Activated CD4-positive, alpha-beta T cell treated with anti-CD3 and anti-CD28 coated beads, Interleukin-2, amount 50 U/mL, for 1 hour (primary cell): ENCODE results near the gene KANK2.
"Not testable (repeated sequence)": the region's sequence is repeated elsewhere in the genome, so short reads cannot be mapped to it uniquely, and the experiment has no call there.

Source experiments
- DNase-seq: peaks from one replicate; pipeline ENCODE4 v3.0.0-alpha.2; 2020

The KANK2 gene

DNA sequence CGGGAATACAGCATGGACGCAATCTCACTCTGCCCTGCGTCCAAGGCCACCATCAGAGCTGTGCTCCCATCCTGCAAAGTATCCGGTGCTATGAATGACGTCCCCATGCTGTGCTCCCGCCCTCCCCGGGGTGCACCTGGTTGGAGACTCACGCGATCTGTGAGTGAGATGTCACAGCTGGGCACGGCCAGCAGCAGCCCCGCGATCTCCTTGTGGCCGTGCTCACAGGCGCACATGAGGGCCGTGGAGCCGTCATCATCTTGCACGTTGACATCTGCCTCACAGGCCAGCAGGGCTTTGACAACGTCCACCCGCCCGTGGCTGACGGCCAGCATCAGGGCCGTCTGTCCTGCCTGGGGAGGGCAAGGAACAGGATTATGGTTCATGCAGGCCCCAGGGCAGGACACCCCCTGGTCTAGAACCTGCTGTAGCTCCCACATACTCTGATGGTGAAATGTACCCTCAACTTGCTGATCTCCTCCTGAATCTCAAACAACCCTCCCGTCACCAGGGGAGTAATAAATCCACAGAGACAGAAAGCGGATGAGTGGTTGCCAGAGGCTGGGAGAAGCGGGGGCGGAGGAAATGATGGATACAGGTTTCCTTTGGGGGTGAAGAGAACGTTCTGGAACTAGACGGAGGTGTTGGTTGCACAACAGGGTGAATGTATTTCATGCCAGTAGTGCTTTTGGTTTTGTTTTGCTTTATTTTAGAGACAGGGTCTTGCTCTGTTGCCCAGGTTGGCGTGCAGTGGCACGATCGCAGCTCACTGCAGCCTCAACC is 27.3 kb downstream of the KANK2 start:
- no peak for DNase-seq

DNA sequence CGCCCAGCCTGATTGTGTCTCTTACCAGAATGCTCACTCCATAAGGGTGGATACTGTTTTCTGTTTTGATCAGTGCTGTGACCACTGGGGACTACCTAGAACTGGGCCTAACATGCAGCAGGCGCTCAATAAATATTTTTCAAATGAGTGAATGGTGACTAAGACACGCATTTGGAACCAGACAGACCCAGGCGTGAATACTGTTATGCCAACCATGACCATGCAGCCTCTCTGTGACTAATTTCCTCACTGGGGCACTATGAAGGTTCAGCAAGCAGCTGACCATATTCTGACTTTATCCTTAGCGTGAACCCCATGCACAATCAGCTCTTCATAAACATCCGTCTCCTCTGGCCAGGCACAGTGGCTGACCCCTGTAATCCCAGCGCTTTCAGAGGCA is 28.8 kb downstream of the KANK2 start:
- DNase-seq = no peak

DNA sequence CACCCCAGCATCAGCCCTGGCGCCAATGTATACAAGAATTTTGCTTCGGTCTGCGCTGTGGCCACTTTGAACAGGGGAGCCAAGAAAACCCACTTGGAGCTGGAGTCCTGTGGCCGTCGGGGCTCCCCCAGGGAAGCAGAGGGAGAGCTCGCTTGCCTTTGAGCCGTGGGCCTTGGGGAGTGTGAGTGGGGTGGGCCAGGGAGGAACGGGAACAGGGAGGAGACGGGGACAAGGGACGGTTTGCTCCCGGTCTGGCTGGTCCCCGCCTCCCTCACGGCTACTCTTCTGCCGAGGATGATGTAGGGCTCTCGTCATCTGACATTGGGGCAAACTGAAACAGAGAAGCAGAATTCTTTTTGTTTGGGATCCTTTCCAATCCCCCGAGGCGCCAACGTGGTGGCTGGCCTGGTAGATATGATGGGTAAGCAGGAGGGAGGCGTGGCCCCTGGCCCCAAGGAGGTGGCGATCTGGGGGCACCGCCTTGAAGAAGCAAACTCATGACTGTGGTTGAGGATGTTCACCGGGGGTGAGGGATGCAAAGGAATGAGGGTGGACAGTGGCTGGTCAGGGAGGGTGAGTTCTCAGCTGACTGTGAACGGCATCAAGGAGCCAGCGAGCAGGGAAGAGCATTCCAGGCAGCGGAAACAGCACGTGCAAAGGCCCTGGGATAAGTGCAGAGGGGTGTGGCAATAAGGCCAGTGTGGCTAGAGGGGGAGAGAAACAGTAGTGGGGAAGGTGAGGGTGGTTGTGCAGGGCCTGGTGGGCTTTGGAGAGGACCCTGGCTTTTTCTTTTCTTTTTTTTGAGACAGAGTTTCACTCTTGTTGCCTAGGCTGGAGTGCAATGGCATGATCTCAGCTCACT is 30.8 kb downstream of the KANK2 start:
- no peak for DNase-seq

DNA sequence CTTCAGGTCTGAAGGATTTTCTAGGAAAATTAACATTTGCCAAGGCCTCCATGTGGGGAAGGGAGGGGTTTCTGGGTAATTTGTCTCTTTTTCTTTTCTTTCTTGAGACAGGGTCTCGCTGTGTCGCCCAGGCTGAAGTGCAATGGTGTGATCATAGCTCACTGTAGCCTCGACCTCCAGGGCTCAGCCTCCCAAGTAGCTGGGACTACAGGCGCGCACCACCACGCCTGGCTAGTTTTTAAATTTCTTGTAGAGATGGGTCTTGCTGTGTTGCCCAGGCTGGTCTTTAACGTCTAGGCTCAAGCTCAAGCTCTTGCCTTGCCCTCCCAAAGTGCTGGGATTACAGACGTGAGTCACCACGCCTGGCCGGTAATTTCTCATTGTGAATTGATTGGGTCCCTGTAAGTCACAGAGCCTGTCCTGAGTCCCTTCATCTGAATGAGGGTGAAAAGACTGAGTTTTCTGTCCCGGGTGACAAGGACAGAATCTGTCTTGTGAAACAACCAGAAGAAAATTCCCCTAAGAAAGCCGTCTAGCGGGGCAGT is 31.8 kb downstream of the KANK2 start:
- DNase-seq = no peak

DNA sequence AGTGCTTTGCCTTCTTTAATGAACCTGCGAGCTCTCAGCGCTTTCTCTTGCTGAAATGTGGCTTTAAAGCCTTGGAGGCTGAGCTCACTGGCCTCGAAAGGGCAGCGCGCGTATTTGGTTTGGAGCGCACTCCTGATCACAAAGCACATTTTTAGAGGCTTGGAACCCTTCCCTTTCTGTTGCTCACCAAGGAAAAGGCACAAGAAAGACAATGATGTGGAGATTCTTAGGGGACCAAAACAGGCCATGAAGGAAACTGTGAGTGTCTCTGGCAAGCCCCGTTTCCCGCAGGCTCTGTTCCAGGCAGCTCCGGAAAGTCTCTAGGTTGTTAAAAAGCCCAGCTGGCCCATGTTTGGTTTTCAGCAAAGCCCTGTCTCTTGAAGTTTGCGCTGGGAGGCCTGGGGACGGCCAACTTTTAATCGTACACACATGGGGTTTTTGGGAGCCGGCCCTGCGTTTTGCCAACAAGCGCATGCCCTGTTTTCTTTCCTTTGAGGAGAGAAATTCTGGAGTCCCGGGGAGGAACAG is 32.4 kb downstream of the KANK2 start:
- no peak for DNase-seq

DNA sequence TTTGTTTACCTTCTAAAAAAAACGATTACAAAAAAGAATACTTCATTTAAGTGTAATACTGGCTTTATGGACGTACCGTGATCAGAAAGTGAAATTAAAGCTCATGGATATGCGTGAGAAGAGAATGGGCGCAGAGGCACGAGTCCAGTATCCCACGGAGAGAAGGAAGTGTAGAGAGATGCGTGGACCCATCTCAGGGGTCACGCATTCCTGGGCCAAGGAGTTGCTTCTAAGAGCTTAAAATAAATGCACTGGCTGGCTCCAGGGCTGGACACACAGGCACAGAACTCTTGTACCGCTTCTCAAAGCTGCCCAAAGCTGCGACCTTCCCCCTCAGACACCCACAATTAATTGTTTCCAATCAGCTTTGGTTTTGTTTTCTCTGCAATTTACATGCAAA is 33.0 kb downstream of the KANK2 start:
- DNase-seq = no peak

DNA sequence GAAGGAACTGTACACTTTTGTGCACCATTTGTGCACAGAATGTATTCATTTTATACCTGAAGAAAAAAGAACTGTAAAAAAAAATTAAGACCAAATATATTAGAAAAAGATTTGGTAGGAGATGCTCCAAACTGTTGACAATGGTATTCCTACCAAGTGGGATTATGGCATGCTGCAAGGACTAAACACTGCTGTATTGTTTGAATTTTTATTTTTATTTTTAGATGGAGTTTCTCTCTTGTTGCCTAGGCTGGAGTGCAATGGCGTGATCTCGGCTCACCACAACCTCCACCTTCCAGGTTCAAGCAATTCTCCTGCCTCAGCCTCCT is 36.9 kb downstream of the KANK2 start:
- DNase-seq = not testable (repeated sequence)

DNA sequence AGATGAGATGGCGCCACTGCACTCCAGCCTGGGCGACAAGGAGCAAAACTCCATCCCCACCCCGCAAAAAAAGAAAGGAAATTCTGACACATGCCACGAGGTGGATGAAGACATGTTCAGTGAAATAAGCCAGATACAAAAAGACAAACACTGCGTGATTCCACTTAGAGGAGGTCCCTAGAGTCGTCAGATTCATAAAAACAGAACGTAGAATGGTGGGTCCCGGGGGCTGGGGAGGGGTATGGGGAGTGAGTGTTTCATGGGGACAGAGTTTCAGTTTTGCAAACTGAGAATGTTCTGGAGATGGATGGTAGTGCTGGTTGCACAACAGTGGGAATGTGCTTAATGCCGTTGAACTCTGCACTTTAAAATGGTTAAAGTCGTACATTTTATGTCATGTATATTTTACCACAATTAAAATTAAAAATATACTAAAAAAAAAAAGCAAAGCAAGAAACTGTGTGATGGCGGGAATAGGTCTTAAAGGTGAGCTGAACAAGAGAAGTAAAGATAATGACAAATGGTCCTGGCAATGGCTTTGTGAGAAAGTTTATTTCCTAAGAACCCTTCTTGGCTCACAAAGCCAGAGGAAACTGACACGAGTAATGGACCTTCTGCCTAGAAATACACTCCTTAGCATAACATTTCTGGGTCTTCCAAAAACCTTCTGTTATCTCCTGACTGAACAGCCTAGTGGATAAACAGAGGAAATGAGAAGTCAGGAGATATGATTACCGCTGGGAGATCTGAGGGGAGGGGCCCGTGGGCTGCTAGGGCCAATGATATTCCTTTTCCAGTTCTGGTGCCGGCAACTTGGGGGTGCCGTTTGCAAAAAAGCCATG is 37.5 kb downstream of the KANK2 start:
- DNase-seq = no peak

DNA sequence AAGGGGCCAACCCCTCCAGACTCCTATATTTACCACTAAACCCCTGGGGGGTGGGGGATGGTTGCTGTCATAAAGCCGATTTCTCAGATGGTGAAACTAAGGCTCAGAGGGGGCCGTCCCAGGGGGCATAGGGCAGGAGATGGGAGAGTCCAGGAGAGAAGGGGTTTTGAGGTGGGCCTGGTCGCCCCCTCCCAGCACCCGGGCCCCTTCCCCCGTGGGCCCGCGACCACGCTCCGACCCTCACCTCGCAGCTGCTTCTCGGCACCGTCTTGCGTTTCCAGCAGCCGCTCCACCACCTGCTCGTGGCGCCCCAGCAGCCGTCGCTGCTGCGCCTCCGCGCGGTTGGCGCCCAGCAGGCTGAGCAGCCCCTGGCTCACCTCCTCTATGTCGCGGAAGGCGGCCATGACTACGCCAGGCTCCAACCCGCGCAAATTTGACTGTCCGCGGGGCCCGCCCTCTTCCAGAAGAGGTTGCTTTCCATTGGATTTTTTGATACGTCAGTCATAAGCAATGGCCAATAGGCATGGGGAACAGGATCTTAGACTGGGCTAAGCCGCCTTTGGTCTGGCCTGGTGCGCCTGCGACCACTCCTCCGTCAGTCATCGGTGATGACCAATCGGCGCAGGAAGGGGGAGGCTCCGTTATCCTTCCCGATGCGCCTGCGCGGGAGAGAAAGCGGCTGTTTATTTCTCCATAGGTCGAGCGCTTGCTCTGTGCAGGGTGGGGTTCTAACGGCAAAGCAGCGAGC is 41.8 kb downstream of the KANK2 start, which contains the start of gene SPC24:
Gene SPC24 (minus strand): TSS at position 410 of the 748 bp plus-strand sequence. CDS start 6 bp downstream, at position 404.
- DNase-seq = peak; percentile 81

DNA sequence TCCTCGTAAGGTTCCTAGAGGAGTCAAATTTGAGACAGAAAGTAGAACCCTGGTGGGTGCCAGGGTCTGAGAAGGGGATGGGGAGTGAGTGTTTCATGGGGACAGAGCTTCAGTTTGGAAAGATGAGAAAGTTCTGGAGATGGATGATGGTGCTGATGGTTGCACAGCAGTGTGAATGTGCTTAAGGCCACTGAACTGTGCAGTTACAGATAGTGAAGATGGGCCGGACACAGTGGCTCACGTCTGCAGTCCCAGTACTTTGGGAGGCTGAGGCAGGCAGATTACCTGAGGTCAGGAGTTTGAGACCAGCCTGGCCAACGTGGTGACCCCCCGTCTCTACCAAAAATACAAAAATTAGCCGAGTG is 42.7 kb downstream of the KANK2 start:
- DNase-seq = no peak

DNA sequence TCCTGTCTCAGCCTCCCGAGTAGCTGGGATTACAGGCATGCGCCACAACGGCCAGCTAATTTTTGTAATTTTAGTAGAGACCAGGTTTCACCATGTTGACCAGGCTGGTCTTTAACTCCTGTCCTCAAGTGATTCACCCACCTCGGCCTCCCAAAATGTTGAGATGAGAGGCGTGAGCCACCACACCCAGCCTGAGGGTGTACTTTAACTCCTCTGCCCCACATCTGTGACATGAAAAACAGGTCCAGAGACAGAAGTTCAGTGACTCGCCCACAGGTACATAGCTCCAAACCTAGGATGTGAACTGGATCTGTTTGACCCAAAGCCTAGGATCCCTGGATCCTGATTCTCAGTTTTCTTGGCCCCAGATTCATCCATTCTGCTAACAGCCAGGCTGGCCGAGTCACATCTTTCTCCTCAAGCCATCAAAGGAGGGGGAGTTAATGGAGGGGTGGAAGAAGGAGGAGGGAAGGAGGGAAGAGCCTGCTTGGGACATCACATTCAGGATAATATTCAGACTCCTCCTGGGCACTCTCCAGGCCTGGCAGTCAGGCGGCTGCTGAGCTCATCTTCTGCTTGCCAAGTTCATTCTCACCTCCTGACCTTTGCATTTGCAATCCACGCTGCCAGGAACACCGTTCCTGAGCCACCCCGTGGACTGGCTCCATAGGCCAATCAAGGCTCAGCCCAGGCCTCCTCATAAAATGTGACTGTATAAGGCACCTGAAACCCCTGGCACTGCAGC is 44.9 kb downstream of the KANK2 start:
- no peak for DNase-seq

DNA sequence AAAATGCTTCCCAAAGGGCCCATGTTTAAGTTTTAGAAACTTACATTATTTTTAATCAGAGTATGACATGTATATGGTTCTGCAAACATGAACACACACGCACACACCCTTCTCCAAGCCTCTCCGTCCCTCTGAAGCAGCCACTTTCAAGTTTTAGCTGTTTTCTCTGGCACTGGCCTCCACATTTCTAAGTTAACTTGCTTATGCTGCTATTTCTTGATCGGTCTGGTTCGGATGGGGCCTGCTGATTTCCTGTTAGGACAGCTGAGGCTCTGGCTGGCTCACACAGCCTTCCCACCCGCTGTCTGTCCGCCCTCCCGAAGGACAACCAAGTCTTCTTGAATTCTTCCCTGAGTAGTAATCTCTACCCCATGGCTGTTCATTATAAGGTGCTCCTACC is 46.2 kb downstream of the KANK2 start:
- no peak for DNase-seq

DNA sequence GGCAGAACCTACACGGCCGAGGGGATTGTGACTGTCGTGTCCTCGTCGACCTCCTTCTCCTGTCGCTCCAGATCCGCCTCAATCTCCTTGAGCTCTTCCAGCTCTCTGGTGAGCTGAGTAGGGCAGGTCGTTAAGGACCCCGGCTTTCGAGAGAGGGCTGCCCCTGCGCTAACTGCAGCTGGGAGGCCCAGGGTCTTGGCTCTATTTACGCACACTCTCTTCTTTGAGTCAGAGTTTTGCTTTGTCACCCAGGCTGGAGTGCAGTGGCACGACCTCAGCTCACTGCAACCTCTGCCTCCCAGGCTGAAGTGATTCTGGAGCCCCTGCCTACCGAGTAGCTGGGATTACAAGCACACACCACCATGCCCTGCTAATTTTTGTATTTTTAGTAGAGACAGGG is 49.3 kb downstream of the KANK2 start:
- no peak for DNase-seq

DNA sequence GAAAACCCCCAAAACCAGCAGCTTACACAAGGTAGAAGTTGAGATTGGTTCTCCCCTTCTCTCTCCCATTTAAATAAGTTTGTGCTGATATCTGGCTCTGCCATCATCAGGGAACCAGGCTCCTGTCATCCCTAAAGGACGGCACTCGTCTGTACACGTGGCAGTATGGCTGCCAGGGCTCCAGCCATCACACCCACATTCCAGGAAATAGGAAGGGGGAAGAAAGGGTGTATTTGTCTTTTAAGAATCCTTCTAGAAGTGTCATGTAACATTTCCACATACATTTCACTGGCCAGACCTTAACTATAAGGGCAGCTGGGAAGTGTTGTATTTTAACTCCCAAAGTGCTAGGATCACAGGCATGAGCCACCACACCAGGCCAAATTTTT is 51.8 kb downstream of the KANK2 start:
- DNase-seq = no peak

DNA sequence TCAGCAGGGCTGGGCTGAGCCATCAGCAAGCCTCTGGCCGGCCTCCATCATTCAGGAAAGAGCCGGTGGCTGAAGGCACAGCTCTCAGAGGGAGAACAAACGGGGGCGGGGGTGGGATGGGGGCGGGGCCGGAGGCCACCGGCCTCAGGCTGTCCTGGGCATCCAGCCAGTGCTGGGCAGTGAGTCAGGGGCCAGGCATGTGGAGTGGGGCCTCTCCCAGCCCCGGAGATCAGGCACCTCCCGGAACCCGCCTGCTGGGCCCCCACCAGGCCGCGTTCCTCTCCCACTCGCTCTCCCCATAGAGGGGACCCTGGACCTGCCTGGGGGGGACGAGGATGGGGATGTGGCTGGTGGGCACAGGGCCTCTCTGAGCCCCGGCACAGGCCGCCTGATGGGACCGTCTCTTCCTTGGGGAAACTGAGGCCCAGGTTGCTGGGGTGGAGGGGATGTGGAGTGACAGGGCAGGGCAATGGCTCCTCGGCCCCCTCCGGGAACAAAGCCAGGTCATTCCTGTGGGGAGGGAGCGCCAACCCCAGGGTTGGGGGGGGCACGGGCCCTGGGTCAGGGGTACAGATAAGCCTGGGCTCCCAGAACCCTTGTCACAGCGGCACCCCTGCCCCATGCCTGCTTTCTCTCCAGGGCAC is 54.7 kb downstream of the KANK2 start:
- DNase-seq = no peak

DNA sequence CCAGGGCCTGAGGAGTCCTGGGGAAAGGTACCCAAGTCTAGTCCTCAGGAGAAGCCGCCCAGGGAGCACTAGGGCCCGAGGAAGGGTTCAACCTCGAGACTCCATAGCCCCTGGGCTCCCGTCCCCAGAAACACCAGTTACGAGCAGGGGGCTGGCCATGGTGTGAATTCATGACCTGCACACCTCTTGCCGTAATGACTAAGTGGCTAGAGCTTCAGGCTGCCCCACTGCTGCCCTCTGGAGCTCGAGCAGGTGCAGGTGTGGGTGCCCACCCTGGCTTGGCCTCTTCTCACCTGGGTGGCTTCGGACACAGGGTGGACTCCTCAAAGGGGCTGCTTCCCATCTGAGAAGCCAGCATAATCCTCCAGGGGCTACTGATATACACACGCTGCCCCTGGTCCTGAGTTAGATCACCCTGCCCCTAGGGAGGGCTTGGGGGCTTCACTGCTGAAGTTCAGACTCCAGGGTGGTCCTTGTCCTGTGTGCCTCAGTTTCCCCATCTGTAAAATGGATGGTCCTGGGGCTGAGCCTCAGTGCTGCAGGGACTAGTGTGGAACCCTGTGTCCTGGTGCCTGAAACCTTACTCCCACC is 55.3 kb downstream of the KANK2 start:
- DNase-seq = no peak

DNA sequence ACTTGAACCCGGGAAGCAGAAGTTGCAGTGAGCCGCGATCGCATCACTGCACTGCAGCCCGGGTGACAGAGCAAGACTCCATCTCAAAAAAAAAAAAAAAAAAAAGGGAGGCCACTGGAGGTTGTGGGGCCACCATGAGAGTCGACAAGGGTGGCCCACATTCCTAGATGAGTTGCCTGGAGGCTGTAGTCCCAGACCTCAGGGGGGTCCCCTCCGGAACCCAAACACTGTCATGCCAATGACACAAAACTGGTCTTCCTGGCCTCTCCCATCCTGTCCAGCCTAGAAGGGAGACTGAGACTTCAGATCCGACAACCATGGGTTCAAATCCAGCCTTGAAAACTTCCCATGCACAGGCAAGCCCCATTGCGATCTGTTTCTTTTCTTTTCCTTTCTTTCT is 56.4 kb downstream of the KANK2 start:
- no peak for DNase-seq

DNA sequence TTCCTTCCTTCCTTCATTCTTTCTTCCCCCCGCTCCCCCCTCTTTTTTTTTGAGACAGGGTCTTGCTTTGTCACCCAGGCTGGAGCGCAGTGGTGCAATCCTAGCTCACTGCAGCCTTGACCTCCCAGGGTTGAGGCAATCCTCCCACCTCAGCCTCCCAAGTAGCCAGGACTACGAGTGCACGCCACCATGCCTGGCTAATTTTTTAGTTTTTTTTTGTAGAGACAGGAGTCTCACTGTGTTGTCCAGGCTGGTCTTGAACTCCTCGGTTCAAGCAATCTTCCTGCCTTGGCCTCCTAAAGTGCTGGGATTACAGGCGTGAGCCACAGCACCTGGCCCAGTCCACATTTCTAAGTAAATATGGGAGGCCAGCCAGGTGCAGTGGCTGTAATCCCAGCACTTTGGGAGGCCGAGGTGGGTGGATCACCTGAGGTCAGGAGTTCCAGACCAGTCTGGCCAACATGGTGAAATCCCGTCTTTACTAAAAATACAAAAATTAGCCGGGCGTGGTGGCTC is 57.3 kb downstream of the KANK2 start:
- DNase-seq = not testable (repeated sequence)

DNA sequence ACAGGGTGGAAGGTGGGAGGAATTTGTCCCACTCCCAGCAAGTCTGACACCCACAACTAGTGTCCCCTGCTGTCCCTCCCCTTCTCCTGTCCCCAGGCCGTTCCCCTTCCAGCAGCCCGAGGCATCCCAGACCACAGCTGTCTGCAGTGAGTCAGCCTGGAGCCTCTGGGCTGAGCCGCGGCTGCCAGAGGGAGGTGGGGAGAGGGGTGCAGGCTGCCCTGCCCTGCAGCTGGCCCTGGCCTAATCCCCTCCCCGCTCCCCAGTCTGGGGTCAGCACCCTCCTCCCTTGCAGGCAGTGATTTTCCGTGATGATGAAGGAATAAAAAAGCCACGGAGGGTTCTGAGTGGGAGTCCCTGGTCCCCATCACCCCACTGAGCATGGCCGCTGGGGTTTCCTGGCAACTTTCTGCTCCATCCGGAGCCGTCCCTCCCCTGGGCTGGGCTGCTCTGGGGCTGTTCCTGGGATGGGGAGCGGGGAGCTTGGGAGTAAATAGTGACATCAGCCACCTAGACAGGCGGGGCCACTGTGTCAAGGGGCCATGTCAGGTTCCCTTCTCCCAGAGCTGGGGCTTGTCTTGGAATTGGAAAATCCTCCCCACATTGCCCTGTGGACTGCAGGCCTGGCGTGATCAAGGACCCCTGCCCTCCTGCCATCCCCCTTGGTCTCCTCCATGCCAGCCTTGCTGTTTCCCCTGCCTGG is 58.6 kb downstream of the KANK2 start:
- DNase-seq = no peak
